OCI-LY1 (cell line): ENCODE data around the gene FZD2.

ENCODE experiments used
- H2AFZ ChIP-seq: fragments of 200-600 bp; sonication (generic), shearing (Covaris generic); 2 replicates; pipeline ENCODE4 v1.6.0; 2014; ENCODE audit warnings: antibody characterized with exemption, mild to moderate bottlenecking, low read length
- H3F3A ChIP-seq: fragments of 200-600 bp; sonication (generic), shearing (Covaris generic); 2 replicates; pipeline ENCODE4 v1.6.0; 2014; ENCODE audit warnings: mild to moderate bottlenecking, antibody characterized with exemption, low read length, moderate library complexity; ENCODE audit not compliant: insufficient read depth
- H3K27ac ChIP-seq: fragments of 200-600 bp; sonication (generic); 2 replicates; pipeline ENCODE4 v1.5.1; 2014; ENCODE audit warnings: low read length, mixed run types, mild to moderate bottlenecking, low read depth; ENCODE audit not compliant: poor library complexity, severe bottlenecking
- H3K27me3 ChIP-seq: fragments of 200-600 bp; sonication (generic); 2 replicates; pipeline ENCODE4 v1.6.0; 2014; ENCODE audit warnings: antibody characterized with exemption, mild to moderate bottlenecking, low read length, moderate library complexity; ENCODE audit not compliant: insufficient read depth
- H3K36me3 ChIP-seq: fragments of 200-600 bp; sonication (generic); 2 replicates; pipeline ENCODE4 v1.6.1; 2014; ENCODE audit warnings: mild to moderate bottlenecking, antibody characterized with exemption, low read length, moderate library complexity, mixed read lengths; ENCODE audit not compliant: insufficient read depth
- H3K4me1 ChIP-seq: fragments of 200-600 bp; sonication (generic); 2 replicates; pipeline ENCODE4 v1.5.1; 2014; ENCODE audit warnings: mild to moderate bottlenecking, low read length, moderate library complexity; ENCODE audit not compliant: insufficient read depth, severe bottlenecking
- H3K4me2 ChIP-seq: fragments of 200-600 bp; sonication (generic), shearing (Covaris generic); 2 replicates; pipeline ENCODE4 v1.6.1; 2014; ENCODE audit warnings: low read length
- H3K4me3 ChIP-seq: fragments of 200-600 bp; sonication (generic); 2 replicates; pipeline ENCODE4 v1.5.1; 2014; ENCODE audit warnings: low read length, low read depth, mild to moderate bottlenecking, mixed read lengths; ENCODE audit not compliant: poor library complexity, severe bottlenecking
- H3K79me2 ChIP-seq: fragments of 200-600 bp; shearing (Covaris generic); 2 replicates; pipeline ENCODE4 v1.6.1; 2016; ENCODE audit warnings: mixed run types, low read length, mixed read lengths; ENCODE audit not compliant: insufficient read depth
- H3K9ac ChIP-seq: fragments of 200-600 bp; sonication (generic), shearing (Covaris generic); 2 replicates; pipeline ENCODE4 v1.6.1; 2014; ENCODE audit warnings: mild to moderate bottlenecking, low read length, mixed read lengths
- H3K9me2 ChIP-seq: fragments of 200-600 bp; sonication (generic), shearing (Covaris generic); 2 replicates; pipeline ENCODE4 v1.6.1; 2014; ENCODE audit warnings: low read depth, mild to moderate bottlenecking, low read length, mixed read lengths
- H3K9me3 ChIP-seq: fragments of 200-600 bp; shearing (Covaris generic); 2 replicates; pipeline ENCODE4 v1.6.1; 2014; ENCODE audit warnings: low read length, mixed read lengths
- H4K20me1 ChIP-seq: fragments of 200-600 bp; sonication (generic), shearing (Covaris generic); 2 replicates; pipeline ENCODE4 v1.6.0; 2016; ENCODE audit warnings: mild to moderate bottlenecking, low read length; ENCODE audit not compliant: insufficient read depth
- EZH2 ChIP-seq: fragments of 200-600 bp; sonication (generic), shearing (Covaris generic); IDR thresholded peaks from 2 replicates; pipeline ENCODE4 v1.8.0; 2017; ENCODE audit warnings: borderline replicate concordance, mixed run types, mild to moderate bottlenecking, antibody characterized with exemption, low read length, moderate library complexity, mixed read lengths
- TF ChIP-seq, protein P1 (sequence below): fragments of 200-600 bp; sonication (generic), shearing (Covaris generic); IDR thresholded peaks from 2 replicates; pipeline ENCODE4 v1.5.1; 2017; ENCODE audit warnings: mild to moderate bottlenecking, antibody characterized with exemption, low read length, moderate library complexity, mixed read lengths

FZD2 gene

DNA sequence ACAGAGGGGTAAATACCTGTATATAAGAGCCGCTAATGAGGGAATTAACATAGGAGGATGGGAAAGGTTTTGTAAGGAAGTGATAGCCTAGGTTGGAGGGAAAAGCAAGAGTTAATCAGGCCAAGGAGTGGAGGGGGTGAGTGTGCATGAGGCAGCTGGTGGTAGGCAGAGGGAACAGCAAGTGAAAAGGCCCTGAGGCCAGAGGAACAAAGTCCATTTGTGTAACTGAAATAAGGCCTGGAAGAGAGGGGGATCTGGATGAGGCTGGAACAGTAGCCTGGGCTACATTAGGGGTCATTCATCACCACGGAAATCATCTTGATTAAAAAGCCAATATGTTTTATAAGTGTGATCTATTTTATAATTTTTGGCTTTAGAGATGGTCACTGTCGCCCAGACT is 45.7 kb downstream of the FZD2 start:
- H4K20me1 ChIP-seq, result no peaks in the 10 kb centered on the region
- no peak overlapping the region for H3K4me2 ChIP-seq
- no peak for TF ChIP-seq EZH2
- TF ChIP-seq, protein P1, sequence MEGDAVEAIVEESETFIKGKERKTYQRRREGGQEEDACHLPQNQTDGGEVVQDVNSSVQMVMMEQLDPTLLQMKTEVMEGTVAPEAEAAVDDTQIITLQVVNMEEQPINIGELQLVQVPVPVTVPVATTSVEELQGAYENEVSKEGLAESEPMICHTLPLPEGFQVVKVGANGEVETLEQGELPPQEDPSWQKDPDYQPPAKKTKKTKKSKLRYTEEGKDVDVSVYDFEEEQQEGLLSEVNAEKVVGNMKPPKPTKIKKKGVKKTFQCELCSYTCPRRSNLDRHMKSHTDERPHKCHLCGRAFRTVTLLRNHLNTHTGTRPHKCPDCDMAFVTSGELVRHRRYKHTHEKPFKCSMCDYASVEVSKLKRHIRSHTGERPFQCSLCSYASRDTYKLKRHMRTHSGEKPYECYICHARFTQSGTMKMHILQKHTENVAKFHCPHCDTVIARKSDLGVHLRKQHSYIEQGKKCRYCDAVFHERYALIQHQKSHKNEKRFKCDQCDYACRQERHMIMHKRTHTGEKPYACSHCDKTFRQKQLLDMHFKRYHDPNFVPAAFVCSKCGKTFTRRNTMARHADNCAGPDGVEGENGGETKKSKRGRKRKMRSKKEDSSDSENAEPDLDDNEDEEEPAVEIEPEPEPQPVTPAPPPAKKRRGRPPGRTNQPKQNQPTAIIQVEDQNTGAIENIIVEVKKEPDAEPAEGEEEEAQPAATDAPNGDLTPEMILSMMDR, result no peak

DNA sequence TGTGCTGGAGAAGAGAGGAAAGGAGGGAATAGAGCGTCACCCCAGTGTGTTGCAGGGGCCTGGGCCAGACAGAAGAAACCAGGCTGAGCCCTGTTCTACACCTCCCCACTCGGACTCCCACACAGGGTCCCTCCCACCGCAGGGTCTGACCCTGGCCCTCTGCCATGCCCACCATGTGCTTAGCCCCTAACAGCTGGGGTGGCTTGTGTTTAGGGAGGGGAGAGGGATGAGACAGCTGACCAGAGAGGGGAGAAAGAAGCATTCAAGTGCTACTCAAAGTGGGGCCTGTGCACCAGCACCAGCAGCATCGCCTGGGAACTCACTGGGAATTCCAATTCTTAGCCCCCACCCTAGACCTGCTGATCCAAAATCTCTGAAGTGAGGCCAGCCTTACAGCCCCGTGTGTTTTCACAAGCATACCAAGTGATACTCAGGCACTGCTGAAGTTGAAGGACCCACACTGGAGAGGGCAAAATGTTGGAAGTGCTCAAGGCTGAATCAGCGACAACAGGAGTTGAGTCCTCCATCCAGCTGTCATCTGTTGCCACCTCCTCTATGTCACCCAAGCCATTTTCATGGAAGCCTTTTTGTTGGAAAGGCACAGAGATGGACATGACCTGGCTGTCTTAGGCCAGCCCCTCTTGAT is 47.0 kb downstream of the FZD2 start:
- Histone ChIP-seq H3K9me2 (no peaks in the 10 kb centered on the region), H3K79me2 (no peaks in the 10 kb centered on the region), H3K4me3 (no peak overlapping the region), H3K4me2 (no peak overlapping the region), H3K27ac (no peak overlapping the region), H3K36me3 (no peaks in the 10 kb centered on the region), H3K4me1 (peaks cover 7% of the 10 kb centered on the region), H4K20me1 (no peaks in the 10 kb centered on the region), H3F3A (no peaks in the 10 kb centered on the region), H3K27me3 (0 out of 2 replicates have a peak, but pooled peaks cover 12% of the 10 kb centered on the region), H3K9me3 (no peaks in the 10 kb centered on the region), H2AFZ (no peak overlapping the region), H3K9ac (no peak overlapping the region)
- TF ChIP-seq, protein P1, result no peak
- TF ChIP-seq EZH2, result no peak

More for the DNA sequence above, 45.7 kb downstream of the FZD2 start:
- no peaks in the 10 kb centered on the region for H3K9me2 ChIP-seq
- H3F3A ChIP-seq, result no peaks in the 10 kb centered on the region
- H3K4me1 ChIP-seq, result no peaks in the 10 kb centered on the region
- H3K9ac ChIP-seq, result no peak overlapping the region
- 0 out of 2 replicates have a peak, but pooled peaks cover 12% of the 10 kb centered on the region for H3K27me3 ChIP-seq
- no peaks in the 10 kb centered on the region for H3K79me2 ChIP-seq
- no peak overlapping the region for H2AFZ ChIP-seq
- no peaks in the 10 kb centered on the region for H3K9me3 ChIP-seq
- H3K27ac ChIP-seq, result no peak overlapping the region
- H3K36me3 ChIP-seq, result no peaks in the 10 kb centered on the region
- H3K4me3 ChIP-seq, result no peak overlapping the region

DNA sequence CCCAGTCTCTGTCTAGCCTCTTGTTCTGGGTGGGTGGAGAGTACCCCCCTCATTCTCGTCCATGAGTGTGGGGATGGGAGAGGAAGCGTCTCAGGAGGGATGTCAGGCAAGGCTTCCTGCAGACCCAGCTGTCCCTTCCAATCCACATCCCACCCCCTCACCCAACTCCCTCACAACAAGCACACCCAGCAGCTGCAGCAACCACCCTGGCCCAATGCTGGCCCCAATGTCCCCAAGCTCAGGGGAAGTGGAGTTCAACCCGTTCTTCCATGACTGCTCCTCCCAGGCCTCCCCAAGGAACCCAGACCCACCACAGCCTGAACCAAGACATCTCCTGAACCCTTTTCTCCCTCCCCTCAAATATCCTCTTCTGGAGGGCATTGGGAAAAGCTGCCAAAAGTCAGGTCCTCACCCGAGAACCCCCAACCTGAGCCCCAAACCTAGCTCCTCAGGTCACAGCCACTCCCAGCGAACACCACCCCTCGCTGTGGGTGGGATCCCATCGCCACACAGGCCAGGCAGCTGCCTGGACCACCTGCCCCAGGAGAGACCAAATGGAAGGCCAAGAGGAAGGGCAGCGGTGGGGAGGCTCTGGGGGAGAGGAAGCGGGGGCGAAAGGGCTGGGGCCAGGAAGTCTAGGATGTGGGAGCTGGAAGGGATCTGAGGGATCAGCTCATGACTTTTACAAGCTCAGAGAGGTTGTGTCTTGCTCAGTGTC is 47.6 kb downstream of the FZD2 start:
- TF ChIP-seq EZH2, result no peak
- TF ChIP-seq, protein P1, result no peak
- Histone ChIP-seq H4K20me1 (no peaks in the 10 kb centered on the region), H3K9me2 (no peaks in the 10 kb centered on the region), H3K4me2 (no peak overlapping the region), H3K27me3 (0 out of 2 replicates have a peak, but pooled peaks cover 12% of the 10 kb centered on the region), H3K4me3 (no peak overlapping the region), H3F3A (no peaks in the 10 kb centered on the region), H3K27ac (no peak overlapping the region), H3K4me1 (peaks cover 14% of the 10 kb centered on the region), H2AFZ (no peak overlapping the region), H3K9me3 (no peaks in the 10 kb centered on the region), H3K36me3 (no peaks in the 10 kb centered on the region), H3K79me2 (no peaks in the 10 kb centered on the region), H3K9ac (no peak overlapping the region)
